ENCODE results near the gene DMRTB1.

DMRTB1 gene

GRCh38 chr1:53439337-53440207, 19.6 kb upstream of the DMRTB1 start:
- TF ChIP-seq FOXP2 (optimal IDR thresholded peaks at IDR 0.05; ENCODE audit: borderline replicate concordance, extremely low read depth, extremely low read length, insufficient read depth) (no peak), POLR2AphosphoS5 (IDR thresholded peaks at IDR 0.05; ENCODE audit: low read depth, low read length) (no peak), TAF1 (IDR thresholded peaks at IDR 0.05; ENCODE audit: borderline replicate concordance, insufficient read depth, low read length) (no peak), SIN3A (IDR thresholded peaks at IDR 0.05; ENCODE audit: borderline replicate concordance, insufficient read depth, low read length) (no peak), REST (IDR thresholded peaks at IDR 0.05; ENCODE audit: insufficient read depth in 1 of 2, low read depth in 2 of 2, low read length in 2 of 2) (no peak)

GRCh38 chr1:53440633-53441032, 18.6 kb upstream of the DMRTB1 start:
- TF ChIP-seq SIN3A (IDR thresholded peaks at IDR 0.05; ENCODE audit: borderline replicate concordance, insufficient read depth, low read length) (no peak), POLR2AphosphoS5 (IDR thresholded peaks at IDR 0.05; ENCODE audit: low read depth, low read length) (no peak), TAF1 (IDR thresholded peaks at IDR 0.05; ENCODE audit: borderline replicate concordance, insufficient read depth, low read length) (no peak), REST (IDR thresholded peaks at IDR 0.05; ENCODE audit: insufficient read depth in 1 of 2, low read depth in 2 of 2, low read length in 2 of 2) (no peak), FOXP2 (optimal IDR thresholded peaks at IDR 0.05; ENCODE audit: borderline replicate concordance, extremely low read depth, extremely low read length, insufficient read depth) (no peak)

GRCh38 chr1:53442299-53442698, 16.9 kb upstream of the DMRTB1 start:
- TF ChIP-seq FOXP2 (optimal IDR thresholded peaks at IDR 0.05; ENCODE audit: borderline replicate concordance, extremely low read depth, extremely low read length, insufficient read depth) (no peak), REST (IDR thresholded peaks at IDR 0.05; ENCODE audit: insufficient read depth in 1 of 2, low read depth in 2 of 2, low read length in 2 of 2) (no peak), POLR2AphosphoS5 (IDR thresholded peaks at IDR 0.05; ENCODE audit: low read depth, low read length) (no peak), SIN3A (IDR thresholded peaks at IDR 0.05; ENCODE audit: borderline replicate concordance, insufficient read depth, low read length) (no peak)

GRCh38 chr1:53446051-53446450, 13.1 kb upstream of the DMRTB1 start:
- TF ChIP-seq POLR2AphosphoS5 (IDR thresholded peaks at IDR 0.05; ENCODE audit: low read depth, low read length) (no peak), TAF1 (IDR thresholded peaks at IDR 0.05; ENCODE audit: borderline replicate concordance, insufficient read depth, low read length) (no peak), FOXP2 (optimal IDR thresholded peaks at IDR 0.05; ENCODE audit: borderline replicate concordance, extremely low read depth, extremely low read length, insufficient read depth) (no peak), REST (IDR thresholded peaks at IDR 0.05; ENCODE audit: insufficient read depth in 1 of 2, low read depth in 2 of 2, low read length in 2 of 2) (no peak), SIN3A (IDR thresholded peaks at IDR 0.05; ENCODE audit: borderline replicate concordance, insufficient read depth, low read length) (no peak)

Measured in PFSK-1 (cell line).